Loucy (cell line): ENCODE measurements around the gene INPP4B.

Experiments used
- CTCF ChIP-seq: fragments of 200-600 bp; sonication (generic); conservative IDR thresholded peaks from 2 replicates; pipeline ENCODE4 v1.5.1; 2014; ENCODE audit warnings: mild to moderate bottlenecking, antibody characterized with exemption, low read length
- EZH2phosphoT487 ChIP-seq: fragments of 200-600 bp; IDR thresholded peaks from 2 replicates; pipeline ENCODE4 v1.6.1; 2018; ENCODE audit warnings: antibody characterized with exemption, mild to moderate bottlenecking, moderate library complexity, borderline replicate concordance

- no peak for TF ChIP-seq CTCF
- TF ChIP-seq EZH2phosphoT487, result no peak
Observed at GRCh38 chr4:142331646-142332045, 514.5 kb downstream of the INPP4B start.
